Measurements from ENCODE around the gene DRG2.
A peak's percentile ranks its signal among the peaks of the same experiment; 100 is the strongest.

The DRG2 gene

GRCh38 chr17:18139949-18140348 is 52.2 kb downstream of the DRG2 start:
- Mint-ChIP-seq H3K4me1 (peaks cover 23% of the 10 kb centered on the region), H3K4me3 (no peak overlapping the region), H3K27me3 (ENCODE audit: low read depth, poor library complexity) (peaks cover 12% of the 10 kb centered on the region), H3K9me3 (no peaks in the 10 kb centered on the region), H3K27ac (no peak overlapping the region), H3K36me3 (ENCODE audit: low read depth) (no peaks in the 10 kb centered on the region)
- no peak for TF ChIP-seq CTCF (IDR thresholded peaks at IDR 0.05)
- no peak for DNase-seq

DNA sequence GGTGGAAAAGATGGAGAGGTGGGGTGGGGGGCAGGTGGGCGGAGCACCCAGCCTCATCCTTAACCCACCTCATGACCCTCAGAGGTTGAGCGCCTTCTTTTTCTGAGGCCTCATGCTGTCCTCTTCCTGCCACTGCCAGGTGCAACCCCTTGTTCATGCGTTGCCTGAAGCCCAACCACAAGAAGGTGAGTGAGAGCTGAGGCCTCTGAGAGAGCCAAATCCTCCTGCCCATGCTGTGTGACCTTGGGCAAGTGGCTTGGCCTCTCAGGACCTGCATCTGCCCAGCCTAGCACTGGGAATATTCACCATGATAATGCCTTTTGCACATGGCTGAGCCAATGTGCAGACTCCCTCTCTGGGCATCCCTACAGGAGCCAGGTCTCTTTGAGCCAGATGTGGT is 52.9 kb downstream of the DRG2 start:
- no peaks in the 10 kb centered on the region for H3K9me3 Mint-ChIP-seq
- TF ChIP-seq CTCF (IDR thresholded peaks at IDR 0.05), result no peak
- H3K27ac Mint-ChIP-seq, result no peak overlapping the region
- no peak overlapping the region for H3K4me3 Mint-ChIP-seq
- peaks cover 12% of the 10 kb centered on the region for H3K27me3 Mint-ChIP-seq (ENCODE audit: low read depth, poor library complexity)
- H3K4me1 Mint-ChIP-seq, result peaks cover 23% of the 10 kb centered on the region
- no peaks in the 10 kb centered on the region for H3K36me3 Mint-ChIP-seq (ENCODE audit: low read depth)
- DNase-seq, result no peak

DNA sequence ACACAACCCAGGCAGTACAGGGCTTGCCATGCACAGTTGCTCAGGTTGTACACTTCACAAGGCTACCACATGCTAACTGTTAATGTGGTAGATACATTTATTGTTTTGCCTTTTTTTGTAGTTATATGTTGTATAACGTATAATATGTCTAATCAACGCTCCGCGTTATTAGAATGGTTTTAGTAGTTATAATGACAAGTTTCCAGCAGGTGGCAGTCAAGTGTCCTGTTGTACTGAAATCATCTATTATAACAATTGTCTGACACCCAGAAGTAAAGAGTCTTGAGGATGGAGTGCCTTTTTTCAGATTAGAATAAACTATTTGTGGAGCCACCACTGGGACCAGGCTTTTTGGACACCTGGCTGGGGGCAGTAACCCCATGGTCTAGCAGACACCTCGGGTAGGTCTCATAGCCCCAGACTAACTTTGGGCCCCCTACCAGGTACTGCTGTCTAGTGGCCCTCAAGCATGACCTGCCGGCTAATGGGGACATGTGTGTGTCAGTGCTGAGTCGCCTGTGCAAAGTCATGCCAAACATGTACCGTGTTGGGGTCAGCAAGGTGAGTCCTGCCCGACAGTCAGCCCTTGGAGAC is 53.6 kb downstream of the DRG2 start:
- Mint-ChIP-seq H3K9me3 (no peaks in the 10 kb centered on the region), H3K27ac (no peak overlapping the region), H3K4me3 (no peak overlapping the region), H3K36me3 (ENCODE audit: low read depth) (no peaks in the 10 kb centered on the region), H3K27me3 (ENCODE audit: low read depth, poor library complexity) (peaks cover 12% of the 10 kb centered on the region), H3K4me1 (peaks cover 17% of the 10 kb centered on the region)
- TF ChIP-seq CTCF (IDR thresholded peaks at IDR 0.05), result peak; percentile 63
- peak; percentile 34 for DNase-seq

DNA sequence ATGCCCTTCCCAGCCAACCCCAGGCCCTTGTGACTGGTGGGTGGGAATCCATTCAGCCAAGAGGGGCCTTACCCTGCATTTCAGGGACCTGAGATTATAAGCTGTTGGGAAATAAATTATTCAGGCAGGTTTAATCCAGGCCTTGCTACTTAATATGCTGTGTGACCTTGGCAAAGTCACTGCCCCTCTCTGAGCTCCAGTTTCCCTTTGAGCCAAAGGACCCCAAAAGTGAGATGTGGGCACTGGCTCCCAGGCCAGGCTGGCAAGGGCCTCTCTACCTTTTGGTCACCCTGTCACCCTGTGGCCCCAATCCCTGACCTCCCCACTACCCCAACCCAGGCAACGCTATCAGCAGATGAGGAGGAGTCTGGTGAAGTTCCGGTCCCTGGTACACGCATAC is 54.7 kb downstream of the DRG2 start:
- DNase-seq, result no peak
- Mint-ChIP-seq H3K36me3 (ENCODE audit: low read depth) (no peaks in the 10 kb centered on the region), H3K9me3 (no peaks in the 10 kb centered on the region), H3K27ac (no peak overlapping the region), H3K4me1 (peaks cover 17% of the 10 kb centered on the region), H3K27me3 (ENCODE audit: low read depth, poor library complexity) (peaks cover 9% of the 10 kb centered on the region), H3K4me3 (no peak overlapping the region)
- TF ChIP-seq CTCF (IDR thresholded peaks at IDR 0.05), result no peak

- H3K4me3 Mint-ChIP-seq, result no peak overlapping the region
- no peaks in the 10 kb centered on the region for H3K36me3 Mint-ChIP-seq (ENCODE audit: low read depth)
- no peaks in the 10 kb centered on the region for H3K9me3 Mint-ChIP-seq
- peaks cover 5% of the 10 kb centered on the region for H3K27me3 Mint-ChIP-seq (ENCODE audit: low read depth, poor library complexity)
- H3K27ac Mint-ChIP-seq, result no peak overlapping the region
- DNase-seq, result no peak
- H3K4me1 Mint-ChIP-seq, result peaks cover 17% of the 10 kb centered on the region
- TF ChIP-seq CTCF (IDR thresholded peaks at IDR 0.05), result peak; percentile 43
Measured at GRCh38 chr17:18143044-18143936, 55.5 kb downstream of the DRG2 start.

Data from nephron progenitor cell (in vitro differentiated cells).